ENCODE measurements around the gene DIS3L2.

DNA sequence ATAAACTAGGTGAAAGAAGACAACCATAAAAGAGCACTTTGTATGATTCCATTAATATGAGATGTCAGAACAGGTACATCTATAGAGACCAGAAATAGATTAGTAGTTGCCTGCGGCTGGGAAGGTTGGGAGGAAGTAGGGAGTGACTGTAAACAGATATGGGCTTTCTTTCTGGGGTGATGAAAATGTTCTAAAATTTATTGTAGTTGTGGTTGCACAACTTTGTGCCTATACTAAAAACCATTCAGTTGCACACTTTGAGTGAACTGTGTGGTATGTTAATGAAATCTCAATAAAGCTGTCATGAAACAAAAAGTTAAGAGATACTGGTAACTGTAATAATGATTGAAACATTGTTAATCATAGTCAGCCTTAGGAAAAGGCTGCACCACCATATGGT, 264.4 kb downstream of the DIS3L2 start:
- TF ChIP-seq, protein P1, sequence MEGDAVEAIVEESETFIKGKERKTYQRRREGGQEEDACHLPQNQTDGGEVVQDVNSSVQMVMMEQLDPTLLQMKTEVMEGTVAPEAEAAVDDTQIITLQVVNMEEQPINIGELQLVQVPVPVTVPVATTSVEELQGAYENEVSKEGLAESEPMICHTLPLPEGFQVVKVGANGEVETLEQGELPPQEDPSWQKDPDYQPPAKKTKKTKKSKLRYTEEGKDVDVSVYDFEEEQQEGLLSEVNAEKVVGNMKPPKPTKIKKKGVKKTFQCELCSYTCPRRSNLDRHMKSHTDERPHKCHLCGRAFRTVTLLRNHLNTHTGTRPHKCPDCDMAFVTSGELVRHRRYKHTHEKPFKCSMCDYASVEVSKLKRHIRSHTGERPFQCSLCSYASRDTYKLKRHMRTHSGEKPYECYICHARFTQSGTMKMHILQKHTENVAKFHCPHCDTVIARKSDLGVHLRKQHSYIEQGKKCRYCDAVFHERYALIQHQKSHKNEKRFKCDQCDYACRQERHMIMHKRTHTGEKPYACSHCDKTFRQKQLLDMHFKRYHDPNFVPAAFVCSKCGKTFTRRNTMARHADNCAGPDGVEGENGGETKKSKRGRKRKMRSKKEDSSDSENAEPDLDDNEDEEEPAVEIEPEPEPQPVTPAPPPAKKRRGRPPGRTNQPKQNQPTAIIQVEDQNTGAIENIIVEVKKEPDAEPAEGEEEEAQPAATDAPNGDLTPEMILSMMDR (conservative IDR thresholded peaks at IDR 0.05; ENCODE audit: low read depth in 2 of 2) = no peak
- TF ChIP-seq POLR2AphosphoS5 (IDR thresholded peaks at IDR 0.05; ENCODE audit: low read depth) (no peak), EZH2 (IDR thresholded peaks at IDR 0.05; ENCODE audit: low read depth, unreplicated experiment) (no peak), CREB1 (CRISPR knock-in tag; IDR thresholded peaks at IDR 0.05; ENCODE audit: low read depth) (no peak), EZH2phosphoT487 (IDR thresholded peaks at IDR 0.05; ENCODE audit: unreplicated experiment) (no peak), ZNF331 (CRISPR knock-in tag; IDR thresholded peaks at IDR 0.05; ENCODE audit: low read depth) (no peak), ZNF114 (CRISPR knock-in tag; IDR thresholded peaks at IDR 0.05) (no peak), JUNB (IDR thresholded peaks at IDR 0.05; ENCODE audit: unreplicated experiment) (no peak), NANOG (IDR thresholded peaks at IDR 0.05; ENCODE audit: borderline replicate concordance) (no peak)
- TF ChIP-seq, protein P2, sequence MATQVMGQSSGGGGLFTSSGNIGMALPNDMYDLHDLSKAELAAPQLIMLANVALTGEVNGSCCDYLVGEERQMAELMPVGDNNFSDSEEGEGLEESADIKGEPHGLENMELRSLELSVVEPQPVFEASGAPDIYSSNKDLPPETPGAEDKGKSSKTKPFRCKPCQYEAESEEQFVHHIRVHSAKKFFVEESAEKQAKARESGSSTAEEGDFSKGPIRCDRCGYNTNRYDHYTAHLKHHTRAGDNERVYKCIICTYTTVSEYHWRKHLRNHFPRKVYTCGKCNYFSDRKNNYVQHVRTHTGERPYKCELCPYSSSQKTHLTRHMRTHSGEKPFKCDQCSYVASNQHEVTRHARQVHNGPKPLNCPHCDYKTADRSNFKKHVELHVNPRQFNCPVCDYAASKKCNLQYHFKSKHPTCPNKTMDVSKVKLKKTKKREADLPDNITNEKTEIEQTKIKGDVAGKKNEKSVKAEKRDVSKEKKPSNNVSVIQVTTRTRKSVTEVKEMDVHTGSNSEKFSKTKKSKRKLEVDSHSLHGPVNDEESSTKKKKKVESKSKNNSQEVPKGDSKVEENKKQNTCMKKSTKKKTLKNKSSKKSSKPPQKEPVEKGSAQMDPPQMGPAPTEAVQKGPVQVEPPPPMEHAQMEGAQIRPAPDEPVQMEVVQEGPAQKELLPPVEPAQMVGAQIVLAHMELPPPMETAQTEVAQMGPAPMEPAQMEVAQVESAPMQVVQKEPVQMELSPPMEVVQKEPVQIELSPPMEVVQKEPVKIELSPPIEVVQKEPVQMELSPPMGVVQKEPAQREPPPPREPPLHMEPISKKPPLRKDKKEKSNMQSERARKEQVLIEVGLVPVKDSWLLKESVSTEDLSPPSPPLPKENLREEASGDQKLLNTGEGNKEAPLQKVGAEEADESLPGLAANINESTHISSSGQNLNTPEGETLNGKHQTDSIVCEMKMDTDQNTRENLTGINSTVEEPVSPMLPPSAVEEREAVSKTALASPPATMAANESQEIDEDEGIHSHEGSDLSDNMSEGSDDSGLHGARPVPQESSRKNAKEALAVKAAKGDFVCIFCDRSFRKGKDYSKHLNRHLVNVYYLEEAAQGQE (IDR thresholded peaks at IDR 0.05; ENCODE audit: unreplicated experiment) = no peak
- TF ChIP-seq, protein P3, sequence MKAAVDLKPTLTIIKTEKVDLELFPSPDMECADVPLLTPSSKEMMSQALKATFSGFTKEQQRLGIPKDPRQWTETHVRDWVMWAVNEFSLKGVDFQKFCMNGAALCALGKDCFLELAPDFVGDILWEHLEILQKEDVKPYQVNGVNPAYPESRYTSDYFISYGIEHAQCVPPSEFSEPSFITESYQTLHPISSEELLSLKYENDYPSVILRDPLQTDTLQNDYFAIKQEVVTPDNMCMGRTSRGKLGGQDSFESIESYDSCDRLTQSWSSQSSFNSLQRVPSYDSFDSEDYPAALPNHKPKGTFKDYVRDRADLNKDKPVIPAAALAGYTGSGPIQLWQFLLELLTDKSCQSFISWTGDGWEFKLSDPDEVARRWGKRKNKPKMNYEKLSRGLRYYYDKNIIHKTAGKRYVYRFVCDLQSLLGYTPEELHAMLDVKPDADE (IDR thresholded peaks at IDR 0.05) = no peak
